ENCODE results near the gene ECHDC3. TPM values are rescaled to one million over a fixed set of nuclear protein-coding genes. Genes with fewer than 3 reads are reported as not detected.
A peak's percentile ranks its signal among the peaks of the same experiment; 100 is the strongest.

ECHDC3 gene
- total RNA-seq, 5 donors from 2014 or later (not counting 1 experiment from before 2014, with no cell fraction given) = 0.62 to 2.7 (median 1.5) TPM

DNA sequence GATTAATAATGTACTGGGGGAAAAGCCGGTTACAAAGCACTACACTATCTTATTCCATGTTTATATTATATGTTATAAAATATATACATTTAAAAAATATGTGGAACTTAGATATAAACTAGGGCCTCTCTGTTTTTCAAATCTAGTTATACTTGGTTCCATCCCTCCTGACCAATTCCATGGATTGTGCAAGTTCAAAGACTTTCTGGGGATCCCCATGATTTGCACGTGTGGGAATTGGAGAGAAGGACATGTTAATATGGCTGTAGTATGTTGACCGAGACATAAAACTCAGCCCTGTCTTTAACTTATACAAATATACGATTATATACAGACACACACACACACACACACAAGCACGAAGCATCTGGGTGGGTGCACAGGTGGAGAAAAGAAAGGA lies 18.8 kb upstream of the ECHDC3 start:
- DNase-seq = no peak
- POLR2A ChIA-PET = no interaction called here
- no CpG with 5 or more reads among the region's 5 CpGs for WGBS (ENCODE audit: insufficient coverage)

GRCh38 chr10:11724938-11725776 lies 17.0 kb upstream of the ECHDC3 start:
- Mint-ChIP-seq H3K9me3 (no peaks in the 10 kb centered on the region), H3K4me1 (peaks cover 2 to 7% (median 3%) of the 10 kb centered on the region in 3 donors), H3K27me3 (peaks cover 5 to 8% of the 10 kb centered on the region in 2 donors), H3K27ac (no peak overlapping the region), H3K36me3 (no peaks in the 10 kb centered on the region), H3K4me3 (no peak overlapping the region)
- H3K9me3 ChIP-seq = no peaks in the 10 kb centered on the region
- H3K27ac ChIP-seq (ENCODE audit: low read length) = no peak overlapping the region
- H3K4me3 ChIP-seq (ENCODE audit: control insufficient read depth in 1 of 2, extremely low read depth in 1 of 2, low read length in 1 of 2) = no peak overlapping the region
- DNase-seq (peak in 6 of 35 experiments; percentile 14 to 67 (median 22)), ATAC-seq (replicated peaks in 1 of 4) (peak in 3 of 4 experiments; percentile 56 to 77 (median 62))
- WGBS (ENCODE audit: insufficient coverage) = 53% methylated on average over 13 of the region's 20 CpGs
- no peaks in the 10 kb centered on the region for H3K36me3 ChIP-seq (ENCODE audit: control insufficient read depth in 2 of 2, extremely low read depth in 1 of 2, insufficient read depth in 1 of 2, low read length in 1 of 2)
- H3K27me3 ChIP-seq (replicated peaks in 1 of 2; ENCODE audit: control insufficient read depth in 2 of 2, extremely low read depth in 1 of 2, insufficient read depth in 2 of 2, low read length in 1 of 2) = peaks cover 0 to 8% of the 10 kb centered on the region in 2 experiments
- CTCF ChIA-PET = interaction anchor here (0.6 to 1.3 kb wide), 12 partner anchors 24 to 240 kb away, joined by 3 to 18 read pairs (median 4); no protein-coding TSS in a partner anchor
- H3K4me1 ChIP-seq (ENCODE audit: control insufficient read depth in 1 of 2, extremely low read depth in 1 of 2, insufficient read depth in 2 of 2, low read length in 2 of 2) = no peaks in the 10 kb centered on the region
- POLR2A ChIA-PET = no interaction called here

More for the DNA sequence above, 18.8 kb upstream of the ECHDC3 start:
- no peaks in the 10 kb centered on the region for H3K9me3 ChIP-seq
- CTCF ChIA-PET = no interaction called here
- Mint-ChIP-seq H3K36me3 (no peaks in the 10 kb centered on the region), H3K27me3 (peaks cover 10 to 11% of the 10 kb centered on the region in 2 donors), H3K27ac (no peak overlapping the region), H3K4me1 (peaks cover 3 to 7% (median 4%) of the 10 kb centered on the region in 3 donors), H3K4me3 (no peak overlapping the region), H3K9me3 (no peaks in the 10 kb centered on the region)
- H3K27me3 ChIP-seq (replicated peaks in 1 of 2; ENCODE audit: control insufficient read depth in 2 of 2, extremely low read depth in 1 of 2, insufficient read depth in 2 of 2, low read length in 1 of 2) = peaks cover 0 to 9% of the 10 kb centered on the region in 2 experiments
- no peaks in the 10 kb centered on the region for H3K36me3 ChIP-seq (ENCODE audit: control insufficient read depth in 2 of 2, extremely low read depth in 1 of 2, insufficient read depth in 1 of 2, low read length in 1 of 2)
- H3K4me1 ChIP-seq (ENCODE audit: control insufficient read depth in 1 of 2, extremely low read depth in 1 of 2, insufficient read depth in 2 of 2, low read length in 2 of 2) = no peaks in the 10 kb centered on the region
- no peak overlapping the region for H3K4me3 ChIP-seq (ENCODE audit: control insufficient read depth in 1 of 2, extremely low read depth in 1 of 2, low read length in 1 of 2)
- H3K27ac ChIP-seq (ENCODE audit: low read length) = no peak overlapping the region
- ATAC-seq (replicated peaks in 1 of 4) = no peak

DNA sequence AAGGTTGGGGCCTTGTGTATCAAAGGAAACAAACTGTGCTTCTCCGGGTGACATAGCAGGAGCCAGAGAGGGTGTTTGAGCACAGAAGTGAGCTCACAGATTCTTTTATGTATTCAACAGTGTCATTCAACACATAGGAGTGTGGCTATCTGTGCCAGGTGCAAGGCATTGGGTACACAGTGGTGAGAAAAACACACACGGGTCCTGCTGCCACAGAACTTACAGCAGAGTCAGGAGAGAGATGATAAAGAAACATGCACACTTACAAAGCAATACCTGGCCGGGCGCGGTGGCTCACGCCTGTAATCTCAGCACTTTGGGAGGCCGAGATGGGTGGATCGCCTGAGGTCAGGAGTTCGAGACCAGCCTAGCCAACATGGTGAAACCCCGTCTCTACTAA lies 16.3 kb upstream of the ECHDC3 start:
- Mint-ChIP-seq H3K36me3 (no peaks in the 10 kb centered on the region), H3K27me3 (peaks cover 4 to 5% of the 10 kb centered on the region in 2 donors), H3K27ac (no peak overlapping the region), H3K4me1 (peaks cover 2 to 7% (median 3%) of the 10 kb centered on the region in 3 donors), H3K9me3 (no peaks in the 10 kb centered on the region), H3K4me3 (no peak overlapping the region)
- no peak overlapping the region for H3K27ac ChIP-seq (ENCODE audit: low read length)
- CTCF ChIA-PET = interaction anchor here (0.5 to 1.3 kb wide), 5 partner anchors 112 to 210 kb away, joined by 3 to 18 read pairs (median 5); no protein-coding TSS in a partner anchor
- H3K27me3 ChIP-seq (replicated peaks in 1 of 2; ENCODE audit: control insufficient read depth in 2 of 2, extremely low read depth in 1 of 2, insufficient read depth in 2 of 2, low read length in 1 of 2) = peaks cover 0 to 9% of the 10 kb centered on the region in 2 experiments
- H3K4me1 ChIP-seq (ENCODE audit: control insufficient read depth in 1 of 2, extremely low read depth in 1 of 2, insufficient read depth in 2 of 2, low read length in 2 of 2) = no peaks in the 10 kb centered on the region
- H3K36me3 ChIP-seq (ENCODE audit: control insufficient read depth in 2 of 2, extremely low read depth in 1 of 2, insufficient read depth in 1 of 2, low read length in 1 of 2) = no peaks in the 10 kb centered on the region
- ATAC-seq (replicated peaks in 1 of 4) (no peak), DNase-seq (no peak)
- 92% methylated on average over 5 of the region's 10 CpGs for WGBS (ENCODE audit: insufficient coverage)
- no peaks in the 10 kb centered on the region for H3K9me3 ChIP-seq
- POLR2A ChIA-PET = no interaction called here
- no peak overlapping the region for H3K4me3 ChIP-seq (ENCODE audit: control insufficient read depth in 1 of 2, extremely low read depth in 1 of 2, low read length in 1 of 2)

DNA sequence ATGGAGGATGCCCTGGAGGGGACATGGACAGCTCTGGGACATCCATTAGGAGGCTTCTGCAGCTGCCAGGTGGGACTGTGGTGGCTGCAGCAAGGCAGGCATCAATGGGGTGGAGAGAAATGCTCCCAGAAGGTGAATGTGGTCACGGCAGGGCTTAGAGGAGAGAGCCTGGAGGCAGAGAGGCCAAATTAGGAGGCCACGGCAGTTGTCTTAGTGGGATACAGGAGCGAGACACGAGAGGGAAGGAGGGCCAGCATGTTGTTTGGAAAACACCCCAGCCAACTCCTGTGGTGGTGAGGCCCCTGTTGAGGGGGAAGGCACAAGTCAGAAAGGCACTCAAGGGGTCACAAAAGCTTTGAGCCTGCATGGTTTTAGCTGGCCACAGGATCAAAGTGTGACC lies 14.6 kb upstream of the ECHDC3 start:
- H3K27me3 ChIP-seq (replicated peaks in 1 of 2; ENCODE audit: control insufficient read depth in 2 of 2, extremely low read depth in 1 of 2, insufficient read depth in 2 of 2, low read length in 1 of 2) = peaks cover 0 to 9% of the 10 kb centered on the region in 2 experiments
- ATAC-seq (replicated peaks in 1 of 4) = no peak
- Mint-ChIP-seq H3K4me3 (no peak overlapping the region), H3K36me3 (no peaks in the 10 kb centered on the region), H3K27me3 (peaks cover 2 to 5% of the 10 kb centered on the region in 2 donors), H3K27ac (peak overlapping the region in 1 of 2 donors; percentile 25), H3K4me1 (peaks cover 2 to 7% (median 3%) of the 10 kb centered on the region in 3 donors), H3K9me3 (no peaks in the 10 kb centered on the region)
- H3K4me1 ChIP-seq (ENCODE audit: control insufficient read depth in 1 of 2, extremely low read depth in 1 of 2, insufficient read depth in 2 of 2, low read length in 2 of 2) = no peaks in the 10 kb centered on the region
- H3K9me3 ChIP-seq = no peaks in the 10 kb centered on the region
- WGBS (ENCODE audit: insufficient coverage) = 84% methylated on average over 4 of the region's 4 CpGs
- no peak overlapping the region for H3K27ac ChIP-seq (ENCODE audit: low read length)
- ChIA-PET CTCF (interaction anchor here (1.0 to 1.1 kb wide), 2 partner anchors 14 to 213 kb away, joined by 3 to 4 read pairs; no protein-coding TSS in a partner anchor), POLR2A (no interaction called here)
- H3K4me3 ChIP-seq (ENCODE audit: control insufficient read depth in 1 of 2, extremely low read depth in 1 of 2, low read length in 1 of 2) = no peak overlapping the region
- H3K36me3 ChIP-seq (ENCODE audit: control insufficient read depth in 2 of 2, extremely low read depth in 1 of 2, insufficient read depth in 1 of 2, low read length in 1 of 2) = no peaks in the 10 kb centered on the region
- DNase-seq = no peak

GRCh38 chr10:11728353-11728752 lies 13.8 kb upstream of the ECHDC3 start:
- Histone ChIP-seq H3K27me3 (replicated peaks in 1 of 2; ENCODE audit: control insufficient read depth in 2 of 2, extremely low read depth in 1 of 2, insufficient read depth in 2 of 2, low read length in 1 of 2) (peaks cover 0 to 9% of the 10 kb centered on the region in 2 experiments), H3K9me3 (no peaks in the 10 kb centered on the region), H3K27ac (ENCODE audit: low read length) (no peak overlapping the region), H3K4me3 (ENCODE audit: control insufficient read depth in 1 of 2, extremely low read depth in 1 of 2, low read length in 1 of 2) (no peak overlapping the region), H3K36me3 (ENCODE audit: control insufficient read depth in 2 of 2, extremely low read depth in 1 of 2, insufficient read depth in 1 of 2, low read length in 1 of 2) (no peaks in the 10 kb centered on the region), H3K4me1 (ENCODE audit: control insufficient read depth in 1 of 2, extremely low read depth in 1 of 2, insufficient read depth in 2 of 2, low read length in 2 of 2) (no peaks in the 10 kb centered on the region)
- H3K4me3 Mint-ChIP-seq = no peak overlapping the region
- ATAC-seq (replicated peaks in 1 of 4) (no peak), DNase-seq (no peak)
- H3K27me3 Mint-ChIP-seq = peaks cover 2 to 5% of the 10 kb centered on the region in 2 donors
- peaks cover 2 to 7% (median 3%) of the 10 kb centered on the region in 3 donors for H3K4me1 Mint-ChIP-seq
- 92% methylated on average over 2 of the region's 7 CpGs for WGBS (ENCODE audit: insufficient coverage)
- ChIA-PET CTCF (interaction anchor here (0.6 to 1.0 kb wide), 2 partner anchors 208 to 214 kb away, joined by 3 to 4 read pairs; no protein-coding TSS in a partner anchor), POLR2A (no interaction called here)
- no peaks in the 10 kb centered on the region for H3K36me3 Mint-ChIP-seq
- H3K27ac Mint-ChIP-seq = no peak overlapping the region
- no peaks in the 10 kb centered on the region for H3K9me3 Mint-ChIP-seq

GRCh38 chr10:11729790-11730315 lies 12.3 kb upstream of the ECHDC3 start:
- Histone ChIP-seq H3K4me3 (ENCODE audit: control insufficient read depth in 1 of 2, extremely low read depth in 1 of 2, low read length in 1 of 2) (no peak overlapping the region), H3K27ac (ENCODE audit: low read length) (no peak overlapping the region), H3K36me3 (ENCODE audit: control insufficient read depth in 2 of 2, extremely low read depth in 1 of 2, insufficient read depth in 1 of 2, low read length in 1 of 2) (no peaks in the 10 kb centered on the region), H3K27me3 (replicated peaks in 1 of 2; ENCODE audit: control insufficient read depth in 2 of 2, extremely low read depth in 1 of 2, insufficient read depth in 2 of 2, low read length in 1 of 2) (peaks cover 0 to 8% of the 10 kb centered on the region in 2 experiments), H3K9me3 (no peaks in the 10 kb centered on the region), H3K4me1 (ENCODE audit: control insufficient read depth in 1 of 2, extremely low read depth in 1 of 2, insufficient read depth in 2 of 2, low read length in 2 of 2) (no peaks in the 10 kb centered on the region)
- peaks cover 2 to 6% (median 3%) of the 10 kb centered on the region in 3 donors for H3K4me1 Mint-ChIP-seq
- no peak for ATAC-seq (replicated peaks in 1 of 4)
- no peak overlapping the region for H3K27ac Mint-ChIP-seq
- no peak overlapping the region for H3K4me3 Mint-ChIP-seq
- CTCF ChIA-PET = no interaction called here
- H3K27me3 Mint-ChIP-seq = peaks cover 2 to 5% of the 10 kb centered on the region in 2 donors
- no peak for DNase-seq
- 96% methylated on average over 3 of the region's 3 CpGs for WGBS (ENCODE audit: insufficient coverage)
- no peaks in the 10 kb centered on the region for H3K36me3 Mint-ChIP-seq
- H3K9me3 Mint-ChIP-seq = no peaks in the 10 kb centered on the region
- POLR2A ChIA-PET = no interaction called here
